ENCODE measurements around the gene ARID1B.

Gene ARID1B

GRCh38 chr6:156832669-156833068, 55.5 kb downstream of the ARID1B start:
- H3K4me1 ChIP-seq (ENCODE audit: control insufficient read depth in 5 of 5, insufficient read depth in 5 of 5, low read length in 5 of 5), result peaks cover 2 to 14% (median 11%) of the 10 kb centered on the region in 5 donors
- H3K4me3 ChIP-seq (ENCODE audit: low read depth in 1 of 5, low read length in 5 of 5), result no peak overlapping the region
- no peaks in the 10 kb centered on the region for H3K9me3 ChIP-seq (ENCODE audit: control insufficient read depth in 5 of 5, low read length in 5 of 5)
- H3K27ac ChIP-seq (ENCODE audit: low read depth, low read length), result peak overlapping the region; percentile 14
- H3K9ac ChIP-seq (ENCODE audit: low read length in 5 of 5), result no peak overlapping the region
- H3K36me3 ChIP-seq (ENCODE audit: control insufficient read depth in 5 of 5, insufficient read depth in 5 of 5, low read length in 5 of 5), result peaks cover 2 to 11% (median 9%) of the 10 kb centered on the region in 5 donors
- H3K27me3 ChIP-seq (ENCODE audit: control insufficient read depth in 5 of 5, insufficient read depth in 4 of 5, low read length in 5 of 5), result no peaks in the 10 kb centered on the region

- Histone ChIP-seq H3K27me3 (ENCODE audit: control insufficient read depth in 5 of 5, insufficient read depth in 4 of 5, low read length in 5 of 5) (no peaks in the 10 kb centered on the region), H3K4me1 (ENCODE audit: control insufficient read depth in 5 of 5, insufficient read depth in 5 of 5, low read length in 5 of 5) (peaks cover 0 to 6% (median 4%) of the 10 kb centered on the region in 5 donors), H3K9me3 (ENCODE audit: control insufficient read depth in 5 of 5, low read length in 5 of 5) (no peaks in the 10 kb centered on the region), H3K36me3 (ENCODE audit: control insufficient read depth in 5 of 5, insufficient read depth in 5 of 5, low read length in 5 of 5) (peaks cover 2 to 11% (median 9%) of the 10 kb centered on the region in 5 donors), H3K27ac (ENCODE audit: low read depth, low read length) (no peak overlapping the region), H3K4me3 (ENCODE audit: low read depth in 1 of 5, low read length in 5 of 5) (no peak overlapping the region), H3K9ac (ENCODE audit: low read length in 5 of 5) (no peak overlapping the region)
These were observed 56.6 kb downstream of the ARID1B start for GRCh38 chr6:156833755-156834154.

- Histone ChIP-seq H3K36me3 (ENCODE audit: control insufficient read depth in 5 of 5, insufficient read depth in 5 of 5, low read length in 5 of 5) (peaks cover 0 to 5% (median 5%) of the 10 kb centered on the region in 5 donors), H3K27ac (ENCODE audit: low read depth, low read length) (peak overlapping the region; percentile 38), H3K4me3 (ENCODE audit: low read depth in 1 of 5, low read length in 5 of 5) (no peak overlapping the region), H3K9ac (ENCODE audit: low read length in 5 of 5) (no peak overlapping the region), H3K9me3 (ENCODE audit: control insufficient read depth in 5 of 5, low read length in 5 of 5) (no peaks in the 10 kb centered on the region), H3K4me1 (ENCODE audit: control insufficient read depth in 5 of 5, insufficient read depth in 5 of 5, low read length in 5 of 5) (peaks cover 5 to 37% (median 31%) of the 10 kb centered on the region in 5 donors), H3K27me3 (ENCODE audit: control insufficient read depth in 5 of 5, insufficient read depth in 4 of 5, low read length in 5 of 5) (no peaks in the 10 kb centered on the region)
These were observed 62.0 kb downstream of the ARID1B start for GRCh38 chr6:156839129-156839528.

- Histone ChIP-seq H3K9ac (ENCODE audit: low read length in 5 of 5) (peak overlapping the region in 1 of 5 donors; percentile 59), H3K27ac (ENCODE audit: low read depth, low read length) (peak overlapping the region; percentile 72), H3K4me3 (ENCODE audit: low read depth in 1 of 5, low read length in 5 of 5) (no peak overlapping the region), H3K27me3 (ENCODE audit: control insufficient read depth in 5 of 5, insufficient read depth in 4 of 5, low read length in 5 of 5) (no peaks in the 10 kb centered on the region), H3K4me1 (ENCODE audit: control insufficient read depth in 5 of 5, insufficient read depth in 5 of 5, low read length in 5 of 5) (peaks cover 5 to 41% (median 35%) of the 10 kb centered on the region in 5 donors), H3K9me3 (ENCODE audit: control insufficient read depth in 5 of 5, low read length in 5 of 5) (no peaks in the 10 kb centered on the region), H3K36me3 (ENCODE audit: control insufficient read depth in 5 of 5, insufficient read depth in 5 of 5, low read length in 5 of 5) (peaks cover 0 to 5% (median 5%) of the 10 kb centered on the region in 5 donors)
These were observed 62.4 kb downstream of the ARID1B start for GRCh38 chr6:156839591-156840001.

- peaks cover 5 to 44% (median 38%) of the 10 kb centered on the region in 5 donors for H3K4me1 ChIP-seq (ENCODE audit: control insufficient read depth in 5 of 5, insufficient read depth in 5 of 5, low read length in 5 of 5)
- H3K36me3 ChIP-seq (ENCODE audit: control insufficient read depth in 5 of 5, insufficient read depth in 5 of 5, low read length in 5 of 5), result peaks cover 0 to 5% (median 5%) of the 10 kb centered on the region in 5 donors
- H3K9me3 ChIP-seq (ENCODE audit: control insufficient read depth in 5 of 5, low read length in 5 of 5), result no peaks in the 10 kb centered on the region
- H3K27ac ChIP-seq (ENCODE audit: low read depth, low read length), result peak overlapping the region; percentile 72
- no peaks in the 10 kb centered on the region for H3K27me3 ChIP-seq (ENCODE audit: control insufficient read depth in 5 of 5, insufficient read depth in 4 of 5, low read length in 5 of 5)
- peak overlapping the region in 1 of 5 donors; percentile 42 for H3K4me3 ChIP-seq (ENCODE audit: low read depth in 1 of 5, low read length in 5 of 5)
- peak overlapping the region in 2 of 5 donors; percentile 36 to 59 for H3K9ac ChIP-seq (ENCODE audit: low read length in 5 of 5)
These were observed 63.0 kb downstream of the ARID1B start for GRCh38 chr6:156840136-156840535.

GRCh38 chr6:156840606-156841005, 63.4 kb downstream of the ARID1B start:
- H3K9ac ChIP-seq (ENCODE audit: low read length in 5 of 5), result peak overlapping the region in 2 of 5 donors; percentile 36 to 59
- H3K27ac ChIP-seq (ENCODE audit: low read depth, low read length), result peak overlapping the region; percentile 72
- peaks cover 0 to 5% (median 5%) of the 10 kb centered on the region in 5 donors for H3K36me3 ChIP-seq (ENCODE audit: control insufficient read depth in 5 of 5, insufficient read depth in 5 of 5, low read length in 5 of 5)
- no peaks in the 10 kb centered on the region for H3K9me3 ChIP-seq (ENCODE audit: control insufficient read depth in 5 of 5, low read length in 5 of 5)
- H3K4me1 ChIP-seq (ENCODE audit: control insufficient read depth in 5 of 5, insufficient read depth in 5 of 5, low read length in 5 of 5), result peaks cover 5 to 48% (median 38%) of the 10 kb centered on the region in 5 donors
- H3K4me3 ChIP-seq (ENCODE audit: low read depth in 1 of 5, low read length in 5 of 5), result no peak overlapping the region
- no peaks in the 10 kb centered on the region for H3K27me3 ChIP-seq (ENCODE audit: control insufficient read depth in 5 of 5, insufficient read depth in 4 of 5, low read length in 5 of 5)

GRCh38 chr6:156841508-156841907, 64.3 kb downstream of the ARID1B start:
- no peak overlapping the region for H3K27ac ChIP-seq (ENCODE audit: low read depth, low read length)
- H3K27me3 ChIP-seq (ENCODE audit: control insufficient read depth in 5 of 5, insufficient read depth in 4 of 5, low read length in 5 of 5), result no peaks in the 10 kb centered on the region
- peaks cover 5 to 55% (median 42%) of the 10 kb centered on the region in 5 donors for H3K4me1 ChIP-seq (ENCODE audit: control insufficient read depth in 5 of 5, insufficient read depth in 5 of 5, low read length in 5 of 5)
- no peak overlapping the region for H3K9ac ChIP-seq (ENCODE audit: low read length in 5 of 5)
- H3K36me3 ChIP-seq (ENCODE audit: control insufficient read depth in 5 of 5, insufficient read depth in 5 of 5, low read length in 5 of 5), result no peaks in the 10 kb centered on the region
- no peak overlapping the region for H3K4me3 ChIP-seq (ENCODE audit: low read depth in 1 of 5, low read length in 5 of 5)
- H3K9me3 ChIP-seq (ENCODE audit: control insufficient read depth in 5 of 5, low read length in 5 of 5), result no peaks in the 10 kb centered on the region

- Histone ChIP-seq H3K4me1 (ENCODE audit: control insufficient read depth in 5 of 5, insufficient read depth in 5 of 5, low read length in 5 of 5) (peaks cover 5 to 66% (median 54%) of the 10 kb centered on the region in 5 donors), H3K36me3 (ENCODE audit: control insufficient read depth in 5 of 5, insufficient read depth in 5 of 5, low read length in 5 of 5) (no peaks in the 10 kb centered on the region)
These were observed 65.5 kb downstream of the ARID1B start for GRCh38 chr6:156842598-156843250.

GRCh38 chr6:156844089-156844488, 66.9 kb downstream of the ARID1B start:
- Histone ChIP-seq H3K9me3 (ENCODE audit: control insufficient read depth in 5 of 5, low read length in 5 of 5) (no peaks in the 10 kb centered on the region), H3K27ac (ENCODE audit: low read depth, low read length) (peak overlapping the region; percentile 34), H3K9ac (ENCODE audit: low read length in 5 of 5) (no peak overlapping the region), H3K4me3 (ENCODE audit: low read depth in 1 of 5, low read length in 5 of 5) (no peak overlapping the region), H3K36me3 (ENCODE audit: control insufficient read depth in 5 of 5, insufficient read depth in 5 of 5, low read length in 5 of 5) (no peaks in the 10 kb centered on the region), H3K4me1 (ENCODE audit: control insufficient read depth in 5 of 5, insufficient read depth in 5 of 5, low read length in 5 of 5) (peaks cover 5 to 79% (median 67%) of the 10 kb centered on the region in 5 donors), H3K27me3 (ENCODE audit: control insufficient read depth in 5 of 5, insufficient read depth in 4 of 5, low read length in 5 of 5) (no peaks in the 10 kb centered on the region)

More at GRCh38 chr6:156842598-156843250, 65.5 kb downstream of the ARID1B start:
- H3K9me3 ChIP-seq (ENCODE audit: control insufficient read depth in 5 of 5, low read length in 5 of 5), result no peaks in the 10 kb centered on the region
- H3K27ac ChIP-seq (ENCODE audit: low read depth, low read length), result peak overlapping the region; percentile 10
- no peaks in the 10 kb centered on the region for H3K27me3 ChIP-seq (ENCODE audit: control insufficient read depth in 5 of 5, insufficient read depth in 4 of 5, low read length in 5 of 5)
- H3K9ac ChIP-seq (ENCODE audit: low read length in 5 of 5), result no peak overlapping the region
- H3K4me3 ChIP-seq (ENCODE audit: low read depth in 1 of 5, low read length in 5 of 5), result no peak overlapping the region

- Histone ChIP-seq H3K27ac (ENCODE audit: low read depth, low read length) (peak overlapping the region; percentile 9), H3K9me3 (ENCODE audit: control insufficient read depth in 5 of 5, low read length in 5 of 5) (no peaks in the 10 kb centered on the region), H3K36me3 (ENCODE audit: control insufficient read depth in 5 of 5, insufficient read depth in 5 of 5, low read length in 5 of 5) (no peaks in the 10 kb centered on the region), H3K4me1 (ENCODE audit: control insufficient read depth in 5 of 5, insufficient read depth in 5 of 5, low read length in 5 of 5) (peaks cover 3 to 74% (median 67%) of the 10 kb centered on the region in 5 donors), H3K4me3 (ENCODE audit: low read depth in 1 of 5, low read length in 5 of 5) (no peak overlapping the region), H3K27me3 (ENCODE audit: control insufficient read depth in 5 of 5, insufficient read depth in 4 of 5, low read length in 5 of 5) (no peaks in the 10 kb centered on the region), H3K9ac (ENCODE audit: low read length in 5 of 5) (no peak overlapping the region)
These were observed 68.4 kb downstream of the ARID1B start for GRCh38 chr6:156845454-156846155.

Data from subcutaneous abdominal adipose tissue (tissue), 5 donors.